ENCODE results near the gene ZNF143.

DNA sequence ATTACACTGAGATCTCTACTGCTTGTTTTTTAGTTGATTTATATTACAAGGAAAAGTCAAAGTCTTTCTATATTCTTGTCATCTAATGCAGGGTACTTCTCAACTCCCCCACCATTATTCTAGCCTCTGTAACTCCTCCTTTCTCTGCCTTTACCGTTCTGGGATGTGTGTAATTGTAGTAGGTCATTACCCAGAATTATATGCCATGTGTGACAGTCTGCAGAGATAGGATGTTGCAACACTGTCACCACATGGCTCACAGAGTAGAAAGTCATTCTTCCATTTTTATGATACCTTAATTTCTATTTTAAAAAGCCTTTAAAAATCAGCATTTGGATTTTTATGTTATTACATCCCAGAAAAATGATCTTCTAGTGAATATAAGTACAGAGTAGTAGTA lies 32.7 kb downstream of the ZNF143 start:
- TF ChIP-seq, protein P1, sequence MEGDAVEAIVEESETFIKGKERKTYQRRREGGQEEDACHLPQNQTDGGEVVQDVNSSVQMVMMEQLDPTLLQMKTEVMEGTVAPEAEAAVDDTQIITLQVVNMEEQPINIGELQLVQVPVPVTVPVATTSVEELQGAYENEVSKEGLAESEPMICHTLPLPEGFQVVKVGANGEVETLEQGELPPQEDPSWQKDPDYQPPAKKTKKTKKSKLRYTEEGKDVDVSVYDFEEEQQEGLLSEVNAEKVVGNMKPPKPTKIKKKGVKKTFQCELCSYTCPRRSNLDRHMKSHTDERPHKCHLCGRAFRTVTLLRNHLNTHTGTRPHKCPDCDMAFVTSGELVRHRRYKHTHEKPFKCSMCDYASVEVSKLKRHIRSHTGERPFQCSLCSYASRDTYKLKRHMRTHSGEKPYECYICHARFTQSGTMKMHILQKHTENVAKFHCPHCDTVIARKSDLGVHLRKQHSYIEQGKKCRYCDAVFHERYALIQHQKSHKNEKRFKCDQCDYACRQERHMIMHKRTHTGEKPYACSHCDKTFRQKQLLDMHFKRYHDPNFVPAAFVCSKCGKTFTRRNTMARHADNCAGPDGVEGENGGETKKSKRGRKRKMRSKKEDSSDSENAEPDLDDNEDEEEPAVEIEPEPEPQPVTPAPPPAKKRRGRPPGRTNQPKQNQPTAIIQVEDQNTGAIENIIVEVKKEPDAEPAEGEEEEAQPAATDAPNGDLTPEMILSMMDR (IDR thresholded peaks at IDR 0.05), result no peak
- TF ChIP-seq POLR2A (IDR thresholded peaks at IDR 0.05), result no peak
